Keratinocyte (primary cell): Measurements from ENCODE around the gene SLC25A46.

ENCODE experiments used
- CTCF ChIP-seq, 3 experiments: IDR thresholded peaks in 1 of 3; conservative IDR thresholded peaks in 1 of 3; optimal IDR thresholded peaks in 1 of 3; 2 replicates in 2 of 3; 3 replicates in 1 of 3; pipeline versions ENCODE3 to v1.5.1; 2011; ENCODE audit warnings: low read length in 3 of 3, mild to moderate bottlenecking in 3 of 3, moderate library complexity in 2 of 3, control low read depth in 1 of 3, inconsistent platforms in 1 of 3; ENCODE audit not compliant: insufficient read depth in 2 of 3; ENCODE audit errors: extremely low read depth in 1 of 3
- EZH2 ChIP-seq: IDR thresholded peaks from one replicate; pipeline ENCODE4 v1.6.1; 2012; ENCODE audit warnings: inconsistent platforms, mild to moderate bottlenecking, low read length, moderate library complexity

GRCh38 chr5:110785356-110785755, 46.5 kb downstream of the SLC25A46 start:
- TF ChIP-seq CTCF (optimal IDR thresholded peaks at IDR 0.05 in 1 of 3, IDR thresholded peaks at IDR 0.05 in 1 of 3, conservative IDR thresholded peaks at IDR 0.05 in 1 of 3; ENCODE audit: extremely low read depth in 1 of 3, insufficient read depth in 2 of 3, low read length in 3 of 3) (no peak), EZH2 (no peak)
